Stimulated activated CD8-positive, alpha-beta memory T cell treated with anti-CD3 and anti-CD28 coated beads, Interleukin-7, amount 100 ng/mL, for 4 hours (primary cell): ENCODE measurements around the gene TMBIM1.
"Not testable (repeated sequence)": the region's sequence is repeated elsewhere in the genome, so short reads cannot be mapped to it uniquely, and the experiment has no call there.

Experiments
- DNase-seq, 2 donors: peaks; one replicate each; pipeline ENCODE4 v3.0.0-alpha.2; 2020; ENCODE audit warnings: low read depth in 2 of 2

Gene TMBIM1

GRCh38 chr2:218291318-218292047 lies 820 bp downstream of the TMBIM1 start:
- DNase-seq, result no peak

- no peak for DNase-seq
Observed at GRCh38 chr2:218290316-218291261, 1.7 kb downstream of the TMBIM1 start.

DNA sequence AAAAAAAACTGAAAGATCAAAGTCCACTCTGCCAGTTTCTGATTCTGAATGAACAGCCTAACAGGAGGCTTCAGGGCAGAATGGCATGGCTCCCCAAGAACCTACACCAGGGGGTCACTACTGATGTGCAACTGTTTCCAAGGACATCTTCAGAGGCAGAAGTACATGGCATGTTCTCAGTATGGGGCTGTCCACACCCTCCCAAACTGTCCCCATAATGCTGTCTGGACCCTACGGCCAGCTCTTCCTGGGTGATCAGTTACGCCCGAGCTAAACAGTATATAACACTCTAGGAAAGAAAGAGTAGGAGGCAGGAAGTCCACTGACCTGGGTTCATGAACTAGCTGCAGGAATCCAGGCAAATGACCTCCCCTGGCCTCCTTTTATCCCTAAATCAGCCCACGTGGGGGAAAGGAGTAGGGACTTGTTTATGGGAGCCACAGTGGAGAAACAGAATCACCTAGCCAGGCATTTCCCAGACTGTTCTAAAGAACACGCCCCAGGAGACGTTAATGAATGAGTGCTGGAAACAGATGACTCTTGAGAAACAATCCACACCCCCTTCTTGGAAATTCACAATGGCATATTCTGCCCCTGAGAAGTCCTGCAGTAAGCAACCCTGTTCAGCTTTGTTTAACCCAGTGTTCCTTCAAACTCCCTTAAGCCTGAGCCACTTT lies 2.5 kb downstream of the TMBIM1 start:
- no peak for DNase-seq

- DNase-seq, result peak; percentile 74 to 80
Observed at GRCh38 chr2:218286570-218287459, 5.5 kb downstream of the TMBIM1 start.

GRCh38 chr2:218285604-218286003 lies 6.7 kb downstream of the TMBIM1 start:
- no peak for DNase-seq

DNA sequence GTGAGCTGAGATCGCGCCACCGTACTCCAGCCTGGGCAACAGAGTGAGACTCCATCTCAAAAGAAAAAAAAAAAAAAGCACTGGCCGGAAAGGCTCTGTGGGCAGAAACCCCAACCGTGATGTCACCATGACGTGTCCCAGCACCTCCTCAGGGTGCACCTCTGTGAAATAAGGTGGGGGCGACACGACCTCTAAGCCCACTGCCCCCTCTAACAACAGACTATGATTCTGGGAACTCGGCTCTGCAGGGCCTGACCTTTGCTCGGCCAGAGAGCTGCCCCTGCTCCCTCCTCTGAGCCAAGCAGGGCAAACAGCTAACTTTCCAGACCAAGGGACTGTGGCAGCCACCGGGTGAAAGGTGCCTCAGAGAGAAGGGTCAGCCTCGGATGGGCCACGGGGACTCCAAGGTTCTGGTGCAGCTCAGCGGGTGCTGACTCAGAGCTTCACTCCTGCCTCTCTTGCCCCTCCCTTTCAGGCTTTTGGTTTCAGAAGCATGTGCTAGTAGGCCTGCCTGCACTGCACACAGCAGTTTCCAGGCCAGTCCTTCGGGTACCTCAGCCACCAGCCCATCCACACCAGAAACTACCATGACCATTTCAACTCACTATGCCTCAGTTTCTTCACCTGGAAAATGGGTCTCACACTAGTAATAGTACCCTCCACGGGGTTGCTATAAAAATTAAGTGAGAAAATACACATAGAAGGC lies 8.0 kb downstream of the TMBIM1 start:
- DNase-seq, result peak; percentile 53 to 59

DNA sequence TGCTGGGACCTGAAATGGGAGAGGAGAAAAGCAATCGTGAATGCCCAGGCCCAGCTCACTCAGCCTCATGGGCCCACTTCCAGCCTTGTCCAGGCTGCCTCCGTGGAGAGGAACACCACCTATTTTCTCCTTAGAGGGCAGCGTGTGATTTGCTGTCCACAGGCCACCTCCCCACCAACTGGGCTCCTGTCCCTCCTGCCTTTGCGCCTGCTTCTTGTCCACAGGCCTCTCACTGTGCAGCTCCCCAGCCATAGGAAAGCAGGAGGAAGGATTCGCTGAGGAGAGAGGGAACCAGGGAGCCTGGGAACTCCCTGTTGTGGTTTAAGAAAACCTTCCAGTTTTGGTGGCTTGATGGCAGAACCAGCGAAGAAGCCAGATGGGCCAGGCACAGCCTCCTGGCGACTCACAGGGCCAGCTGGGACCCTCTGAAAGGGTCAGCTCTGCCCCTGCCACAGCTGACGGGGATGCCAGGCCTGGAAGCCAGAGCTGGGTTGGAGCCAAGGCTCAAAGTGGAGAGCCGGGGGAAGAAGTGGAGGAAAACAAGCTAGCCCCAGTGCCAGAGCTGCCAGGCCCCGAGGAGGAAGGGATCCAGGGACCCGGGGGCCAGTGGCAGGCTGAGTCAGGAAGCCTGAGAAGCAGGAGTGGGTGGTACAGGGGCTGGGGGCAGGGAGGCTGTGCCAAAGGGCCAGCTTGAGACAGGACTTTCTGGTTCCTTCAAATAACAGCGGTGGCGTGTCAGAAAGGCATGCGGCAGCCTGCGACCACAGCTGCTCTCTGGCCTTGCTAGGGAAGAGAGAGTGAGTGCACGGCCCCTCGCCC lies 9.9 kb downstream of the TMBIM1 start:
- DNase-seq, result no peak

DNA sequence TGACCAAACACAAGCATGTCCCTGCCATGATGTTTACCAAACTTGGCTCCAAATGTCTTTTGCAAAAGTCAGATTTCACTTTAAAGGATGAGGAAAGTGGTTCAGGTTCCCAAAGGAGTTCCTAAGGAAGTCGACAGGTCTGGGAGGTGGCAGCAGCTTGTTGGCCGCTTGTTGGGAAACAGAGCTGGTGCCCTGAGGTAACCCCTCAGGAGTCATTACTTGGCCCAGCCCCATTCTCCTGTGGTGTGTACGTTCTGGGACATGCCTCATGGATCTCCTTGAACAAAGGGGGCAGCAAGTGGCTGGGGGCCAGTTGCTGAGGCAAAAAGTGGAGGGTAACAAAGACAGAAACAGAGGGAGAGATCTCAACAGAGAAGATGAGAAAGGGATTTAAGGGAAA lies 10.9 kb downstream of the TMBIM1 start:
- DNase-seq, result no peak

DNA sequence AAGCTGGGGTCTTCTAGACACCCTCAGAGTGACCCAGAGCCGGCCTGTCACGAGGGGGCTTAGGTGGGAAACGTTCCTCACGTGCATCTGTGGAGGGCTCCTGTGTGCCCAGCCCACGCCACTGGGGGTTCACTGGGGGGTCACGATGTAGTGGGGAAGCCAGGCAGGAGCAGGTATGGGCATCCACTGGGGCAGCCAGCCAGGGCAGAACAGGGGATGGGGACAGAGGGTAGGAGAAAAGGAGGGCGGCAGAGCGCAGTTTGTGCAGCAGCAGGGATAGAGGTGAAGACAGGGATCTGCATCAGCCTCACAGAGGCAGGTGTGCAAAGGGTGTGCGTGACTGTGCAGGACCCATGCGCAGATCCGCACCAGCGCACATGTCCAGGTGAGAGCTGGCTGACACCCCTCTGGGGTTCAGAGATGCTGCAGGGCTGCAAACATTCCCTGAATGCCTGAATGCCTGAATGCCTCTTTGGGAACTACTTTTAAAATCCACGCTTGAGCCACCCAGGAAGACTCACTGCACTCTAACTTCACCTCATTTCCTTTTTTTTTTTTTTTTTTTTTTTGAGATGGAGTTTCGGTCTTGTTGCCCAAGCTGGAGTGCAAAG lies 11.9 kb downstream of the TMBIM1 start:
- DNase-seq, result no peak

DNA sequence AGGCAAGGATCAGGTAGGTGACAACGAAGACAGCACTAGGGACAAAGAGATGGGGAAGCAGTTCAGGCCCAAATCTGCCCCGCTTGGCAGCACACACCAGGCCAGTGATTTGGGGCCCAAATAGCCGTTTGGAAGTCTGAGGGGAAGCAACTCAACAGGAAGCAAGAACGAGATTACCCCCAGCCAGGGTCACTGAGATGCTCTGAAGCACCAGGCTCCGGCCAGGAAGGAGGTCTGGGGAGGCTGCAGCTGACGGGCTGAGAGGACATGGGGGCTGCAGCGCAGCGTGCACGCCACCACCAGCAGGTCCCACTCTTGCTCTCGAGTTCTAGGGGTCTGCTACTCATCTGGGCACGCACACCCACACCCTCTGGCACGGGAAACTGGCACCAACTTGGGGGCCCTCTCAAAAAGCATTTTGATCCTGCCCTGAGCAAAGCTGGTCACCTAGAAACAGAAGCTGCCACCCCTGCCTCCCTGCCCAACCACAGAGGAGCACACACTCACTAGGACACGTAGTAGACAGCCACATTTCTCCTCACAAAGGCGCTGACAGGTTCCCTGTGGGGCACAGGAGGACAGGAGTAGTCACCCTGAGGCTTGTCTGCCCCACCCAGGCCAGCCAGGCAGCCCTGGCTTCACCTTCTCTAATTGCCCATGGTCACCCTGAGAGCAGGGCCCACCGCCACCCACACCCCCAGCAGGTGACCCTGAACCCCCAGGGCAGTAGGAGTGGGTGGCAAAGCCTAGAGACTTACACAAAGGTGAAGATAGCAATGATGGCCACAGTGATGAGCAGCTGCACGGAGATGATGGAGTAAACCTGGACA lies 13.6 kb downstream of the TMBIM1 start:
- DNase-seq, result no peak

DNA sequence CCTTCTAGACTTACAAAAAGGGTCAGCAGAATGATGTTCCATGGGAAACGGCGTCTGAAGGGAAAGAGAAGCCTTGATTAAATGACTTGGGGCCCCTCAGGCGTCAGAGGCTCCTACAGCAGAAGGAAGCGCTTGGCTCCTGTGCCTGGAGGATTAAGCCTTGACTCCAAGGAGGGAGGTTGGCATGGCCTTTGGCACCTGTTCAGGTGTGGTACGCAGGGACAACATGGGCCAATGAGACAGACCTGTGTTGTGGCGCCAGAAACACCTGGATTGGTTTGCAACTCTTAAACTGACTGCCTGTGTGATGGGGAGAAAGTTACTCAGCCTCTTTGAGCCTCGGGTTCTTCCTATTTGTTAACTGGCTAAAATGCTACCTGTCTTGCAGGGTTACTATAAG lies 14.4 kb downstream of the TMBIM1 start:
- DNase-seq, result no peak

GRCh38 chr2:218276986-218277755 lies 15.1 kb downstream of the TMBIM1 start:
- DNase-seq, result no peak

GRCh38 chr2:218275371-218276072 lies 16.8 kb downstream of the TMBIM1 start:
- DNase-seq, result no peak

- DNase-seq, result no peak
Observed at GRCh38 chr2:218274586-218274985, 17.7 kb downstream of the TMBIM1 start.

DNA sequence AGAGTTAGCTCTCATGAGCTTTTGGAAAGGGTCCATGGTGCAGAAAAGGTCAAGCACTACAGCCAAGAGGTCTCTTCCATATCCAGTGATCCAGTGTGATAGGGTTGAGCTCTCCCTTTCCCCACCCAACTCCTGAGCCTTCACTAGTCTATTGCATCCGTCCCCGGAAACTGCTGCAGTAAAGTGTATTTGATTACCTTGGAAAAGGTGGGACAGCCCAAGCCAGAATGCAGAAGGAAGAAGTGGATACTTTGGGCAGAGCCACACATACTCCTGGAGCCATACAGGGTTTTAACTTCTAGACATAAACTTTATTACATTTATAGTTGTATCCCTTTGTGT lies 18.4 kb downstream of the TMBIM1 start:
- DNase-seq, result no peak

GRCh38 chr2:218273214-218273907 lies 18.9 kb downstream of the TMBIM1 start:
- DNase-seq, result not testable (repeated sequence)
